Prostate gland (tissue), 2 donors: ENCODE results near the gene ZNF182. TPM values are rescaled to one million over a fixed set of nuclear protein-coding genes. Genes with fewer than 3 reads are reported as not detected.
"Not testable (repeated sequence)": the region's sequence is repeated elsewhere in the genome, so short reads cannot be mapped to it uniquely, and the experiment has no call there.

Experiments
- DNase-seq: peaks from one replicate; pipeline ENCODE4 v3.0.0-alpha.2; 2019; ENCODE audit warnings: low spot score
- H3K27ac ChIP-seq, 2 donors: fragments of 200-600 bp; sonication (generic); 2 replicates each; pipeline ENCODE4 v1.5.1; 2017 to 2019
- H3K27me3 ChIP-seq: fragments of 200-600 bp; sonication (generic); replicated peaks from 2 replicates; pipeline ENCODE4 v1.5.1; 2019; ENCODE audit not compliant: insufficient read depth
- H3K36me3 ChIP-seq, 2 donors: fragments of 200-600 bp; sonication (generic); 1 replicate in 1 of 2; 2 replicates in 1 of 2; pipeline versions ENCODE4 v1.5.1 to v1.8.1; 2017 to 2019
- H3K4me1 ChIP-seq: fragments of 200-600 bp; sonication (generic); replicated peaks from 2 replicates; pipeline ENCODE4 v1.5.1; 2019
- H3K4me3 ChIP-seq, 2 donors: fragments of 200-600 bp; sonication (generic); 2 replicates each; pipeline ENCODE4 v1.5.1; 2017 to 2019
- H3K9me3 ChIP-seq: fragments of 200-600 bp; sonication (generic); 2 replicates; pipeline ENCODE4 v1.5.1; 2017
- POLR2A ChIP-seq: fragments of 450-650 bp; IDR thresholded peaks from one replicate; pipeline ENCODE4 v1.6.1; 2016; ENCODE audit warnings: antibody characterized with exemption, mild to moderate bottlenecking
- POLR2AphosphoS5 ChIP-seq: sonication (generic); formaldehyde crosslinking; IDR thresholded peaks from one replicate; pipeline ENCODE4 v1.6.1; 2017; ENCODE audit warnings: antibody characterized with exemption
- WGBS: methylation state at CpG from one replicate; pipeline ENCODE4 v1.1.5; 2018; 5-methylcytosine and 5-hydroxymethylcytosine counted together
- intact Hi-C: fragments of 100-400 bp; cut with DNase I; formaldehyde crosslinking; loops from one replicate; pipeline ENCODE4 v1.14.2; 2022
- total RNA-seq, 2 donors: library from RNA; depleted of rRNA; stranded (reverse); fragments of >200 nt; gene quantifications; one replicate each; pipeline ENCODE4 v1.1.0, GENCODE V29; 2016
- TF ChIP-seq, protein P1 (sequence below), 4 experiments: fragments of 200-600 bp in 2 of 4; fragments of 450-650 bp in 2 of 4; sonication (generic) in 2 of 4; IDR thresholded peaks; 1 replicate in 3 of 4; 2 replicates in 1 of 4; pipeline ENCODE4 v1.5.1; 2016 to 2019; ENCODE audit warnings: antibody characterized with exemption in 4 of 4, mild to moderate bottlenecking in 2 of 4, moderate library complexity in 2 of 4

The ZNF182 gene
- total RNA-seq, 2 donors from 2014 or later, result 5.6 to 6.5 TPM

DNA sequence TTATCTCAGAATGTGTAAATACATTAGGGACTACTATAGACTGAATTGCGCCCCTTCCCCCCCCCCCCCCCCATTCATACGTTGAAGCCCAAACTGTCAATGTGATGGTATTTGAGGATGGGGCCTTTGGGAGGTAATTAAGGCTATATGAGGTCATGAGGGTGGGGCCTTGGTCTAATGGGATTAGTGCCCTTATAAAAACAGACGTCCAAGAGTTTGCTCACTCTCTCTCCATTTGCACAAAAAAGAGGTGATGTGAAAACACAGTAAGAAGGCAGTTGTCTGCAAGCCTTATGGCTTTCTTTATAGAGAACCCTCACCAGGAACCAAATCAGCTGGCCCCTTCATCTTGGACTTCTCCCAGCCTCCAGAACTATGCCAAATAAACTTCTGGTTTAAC, 18.3 kb upstream of the ZNF182 start:
- DNase-seq, result no peak
- H3K27ac ChIP-seq, result peak overlapping the region in 1 of 2 donors; percentile 87
- no peak overlapping the region for H3K4me3 ChIP-seq
- no peaks in the 10 kb centered on the region for H3K4me1 ChIP-seq
- WGBS, result 69% methylated on average over 3 of the region's 3 CpGs
- H3K36me3 ChIP-seq, result no peaks in the 10 kb centered on the region
- intact Hi-C loops, result no loop called here
- H3K9me3 ChIP-seq, result no peaks in the 10 kb centered on the region
- no peaks in the 10 kb centered on the region for H3K27me3 ChIP-seq
- TF ChIP-seq, protein P1, sequence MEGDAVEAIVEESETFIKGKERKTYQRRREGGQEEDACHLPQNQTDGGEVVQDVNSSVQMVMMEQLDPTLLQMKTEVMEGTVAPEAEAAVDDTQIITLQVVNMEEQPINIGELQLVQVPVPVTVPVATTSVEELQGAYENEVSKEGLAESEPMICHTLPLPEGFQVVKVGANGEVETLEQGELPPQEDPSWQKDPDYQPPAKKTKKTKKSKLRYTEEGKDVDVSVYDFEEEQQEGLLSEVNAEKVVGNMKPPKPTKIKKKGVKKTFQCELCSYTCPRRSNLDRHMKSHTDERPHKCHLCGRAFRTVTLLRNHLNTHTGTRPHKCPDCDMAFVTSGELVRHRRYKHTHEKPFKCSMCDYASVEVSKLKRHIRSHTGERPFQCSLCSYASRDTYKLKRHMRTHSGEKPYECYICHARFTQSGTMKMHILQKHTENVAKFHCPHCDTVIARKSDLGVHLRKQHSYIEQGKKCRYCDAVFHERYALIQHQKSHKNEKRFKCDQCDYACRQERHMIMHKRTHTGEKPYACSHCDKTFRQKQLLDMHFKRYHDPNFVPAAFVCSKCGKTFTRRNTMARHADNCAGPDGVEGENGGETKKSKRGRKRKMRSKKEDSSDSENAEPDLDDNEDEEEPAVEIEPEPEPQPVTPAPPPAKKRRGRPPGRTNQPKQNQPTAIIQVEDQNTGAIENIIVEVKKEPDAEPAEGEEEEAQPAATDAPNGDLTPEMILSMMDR (IDR thresholded peaks at IDR 0.05), result no peak
- TF ChIP-seq POLR2AphosphoS5 (no peak), POLR2A (no peak)

DNA sequence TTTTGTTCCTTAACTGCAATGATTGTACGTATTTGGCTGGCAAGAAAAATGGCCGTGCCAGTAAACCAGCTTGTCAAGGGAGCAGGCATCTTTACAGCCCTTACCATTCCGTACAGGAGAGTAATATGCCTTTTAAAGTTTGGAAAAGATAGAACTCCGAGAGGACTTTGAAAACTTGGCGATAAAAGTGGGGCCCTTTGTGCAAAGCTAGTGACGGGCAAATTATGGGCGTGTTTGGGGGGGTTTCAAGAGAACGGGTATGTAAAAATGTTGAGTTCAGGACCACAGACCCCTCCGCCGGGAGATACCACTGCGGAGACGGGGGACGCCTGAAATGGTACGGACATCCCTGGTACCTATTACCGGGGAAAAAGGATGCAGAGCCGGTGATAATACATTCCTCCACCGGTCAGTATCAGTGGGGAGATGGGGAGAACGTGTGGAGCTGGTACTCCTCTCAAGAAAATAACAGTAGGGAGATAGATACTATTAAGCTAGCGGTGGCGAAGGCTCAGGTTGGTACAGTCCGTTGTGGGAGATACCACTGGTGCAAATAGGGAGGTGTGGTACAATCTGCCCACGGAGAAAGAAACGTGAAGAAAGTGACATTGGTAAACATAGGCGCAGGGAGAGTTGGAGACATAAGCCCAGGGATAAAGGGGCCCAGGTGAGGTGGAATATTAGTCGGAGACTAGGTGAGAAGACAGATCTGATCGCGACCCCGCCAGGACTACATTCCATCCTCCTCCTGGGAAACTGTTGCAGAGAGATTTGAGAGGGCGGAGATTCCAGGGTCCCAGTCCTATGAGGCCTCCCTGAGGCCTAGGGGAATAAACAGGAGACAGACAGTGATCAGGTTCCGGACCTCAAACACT, 17.5 kb upstream of the ZNF182 start:
- peak; percentile 50 for DNase-seq

DNA sequence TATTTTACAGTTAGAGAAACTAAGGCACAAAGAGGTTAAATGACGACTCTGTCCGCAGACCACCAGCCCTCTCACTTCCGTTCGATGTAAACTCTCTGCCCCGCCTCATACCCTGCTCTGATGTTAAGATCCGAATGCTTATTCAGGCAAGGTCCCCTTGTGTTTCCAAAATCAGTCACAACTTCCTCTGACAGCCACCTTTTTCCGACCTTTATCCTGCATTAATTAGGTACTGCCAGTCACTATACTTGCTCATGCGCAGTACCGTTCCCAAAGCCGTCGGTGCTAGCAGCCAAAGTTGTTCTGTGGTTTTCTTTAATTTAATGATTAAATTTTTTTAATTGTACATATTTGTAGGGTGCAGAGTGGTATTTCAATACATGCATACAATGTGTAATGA, 16.7 kb upstream of the ZNF182 start:
- intact Hi-C loops, result not testable (repeated sequence)

More for the DNA sequence above, 17.5 kb upstream of the ZNF182 start:
- H3K27me3 ChIP-seq, result no peaks in the 10 kb centered on the region
- intact Hi-C loops, result no loop called here
- H3K4me3 ChIP-seq, result peak overlapping the region; percentile 31 to 39
- H3K4me1 ChIP-seq, result no peaks in the 10 kb centered on the region
- H3K36me3 ChIP-seq, result no peaks in the 10 kb centered on the region
- TF ChIP-seq POLR2AphosphoS5 (peak; percentile 18), POLR2A (no peak)
- under 1% methylated on average over 30 of the region's 30 CpGs for WGBS
- peak overlapping the region; percentile 84 to 87 for H3K27ac ChIP-seq
- H3K9me3 ChIP-seq, result no peaks in the 10 kb centered on the region

DNA sequence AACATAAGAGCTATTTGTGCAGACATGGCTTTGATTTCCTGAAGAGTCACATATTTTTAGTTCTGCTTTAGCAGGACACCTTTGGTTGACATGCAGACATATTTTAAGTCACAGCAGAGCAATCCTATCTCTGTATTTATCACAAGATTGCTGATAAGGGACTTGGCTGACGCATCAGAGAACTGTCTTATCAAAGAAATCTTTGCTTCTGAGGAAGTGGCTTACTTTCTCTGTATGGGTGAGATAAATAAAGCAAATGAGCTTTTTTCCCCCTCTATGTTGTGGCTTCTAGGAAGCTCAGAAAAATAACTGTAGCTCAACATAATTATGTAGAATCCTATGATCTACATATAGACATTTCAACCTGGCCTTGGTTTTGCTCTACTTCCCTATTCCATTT, 16.1 kb upstream of the ZNF182 start:
- H3K27me3 ChIP-seq, intact Hi-C loops, DNase-seq, H3K27ac ChIP-seq, H3K36me3 ChIP-seq, H3K9me3 ChIP-seq, H3K4me3 ChIP-seq, H3K4me1 ChIP-seq: not testable (repeated sequence)
- no CpG with 5 or more reads among the region's 1 CpG for WGBS

More for the DNA sequence above, 16.7 kb upstream of the ZNF182 start:
- H3K4me3 ChIP-seq, DNase-seq, H3K4me1 ChIP-seq, H3K27ac ChIP-seq, H3K27me3 ChIP-seq, H3K36me3 ChIP-seq, H3K9me3 ChIP-seq: not testable (repeated sequence)
- 88% methylated on average over 5 of the region's 11 CpGs for WGBS

DNA sequence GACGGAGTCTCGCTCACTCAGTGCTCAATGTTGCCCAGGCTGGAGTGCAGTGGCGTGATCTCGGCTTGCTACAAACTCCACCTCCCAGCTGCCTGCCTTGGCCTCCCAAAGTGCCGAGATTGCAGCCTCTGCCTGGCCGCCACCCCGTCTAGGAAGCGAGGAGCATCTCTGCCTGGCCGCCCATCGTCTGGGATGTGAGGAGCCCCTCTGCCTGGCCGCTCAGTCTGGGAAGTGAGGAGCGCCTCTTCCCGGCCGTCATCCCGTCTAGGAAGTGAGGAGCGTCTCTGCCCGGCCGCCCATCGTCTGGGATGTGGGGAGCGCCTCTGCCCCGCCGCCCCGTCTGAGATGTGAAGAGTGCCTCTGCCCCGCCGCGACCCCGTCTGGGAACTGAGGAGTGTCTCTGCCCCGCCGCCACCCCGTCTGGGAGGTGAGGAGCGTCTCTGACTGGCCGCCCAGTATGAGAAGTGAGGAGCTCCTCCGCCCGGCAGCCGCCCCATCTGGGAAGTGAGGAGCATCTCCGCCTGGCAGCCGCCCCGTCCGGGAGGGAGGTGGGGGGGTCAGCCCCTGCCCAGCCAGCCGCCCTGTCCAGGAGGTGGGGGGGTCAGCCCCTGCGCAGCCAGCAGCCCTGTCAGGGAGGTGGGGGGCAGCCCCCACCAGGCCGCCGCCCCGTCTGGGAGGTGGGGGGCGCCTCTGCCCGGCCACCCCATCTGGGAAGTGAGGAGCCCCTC, 13.0 kb upstream of the ZNF182 start:
- H3K9me3 ChIP-seq, DNase-seq, H3K4me1 ChIP-seq, H3K27me3 ChIP-seq, H3K4me3 ChIP-seq, H3K36me3 ChIP-seq, H3K27ac ChIP-seq, intact Hi-C loops: not testable (repeated sequence)
- over 99% methylated on average over 17 of the region's 46 CpGs for WGBS

DNA sequence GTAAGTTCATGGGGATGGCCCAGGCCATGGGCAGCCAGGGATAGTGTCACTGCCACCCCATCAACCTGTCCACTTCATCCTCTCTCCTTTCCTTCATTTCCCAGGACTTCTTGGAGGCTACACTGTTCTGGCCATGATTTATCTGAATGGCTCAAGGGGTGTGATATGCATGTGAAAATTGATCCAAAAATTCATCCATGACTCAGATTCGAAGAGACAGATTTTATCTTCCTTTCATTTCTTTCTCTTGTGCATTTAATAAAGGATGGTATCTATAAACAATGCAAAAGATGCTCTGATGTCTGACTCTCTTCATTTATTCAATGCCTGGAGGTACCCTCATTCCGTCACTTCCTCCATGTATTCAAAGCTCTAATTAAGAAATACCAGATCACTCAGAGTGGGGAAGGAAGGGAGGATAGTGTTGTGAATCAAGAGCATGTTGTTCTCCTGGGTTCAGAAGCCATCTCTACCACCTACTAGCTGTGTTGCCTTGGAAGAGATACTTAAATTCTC, 5.7 kb upstream of the ZNF182 start:
- H3K9me3 ChIP-seq, intact Hi-C loops, H3K4me3 ChIP-seq, H3K4me1 ChIP-seq, H3K36me3 ChIP-seq, H3K27me3 ChIP-seq, H3K27ac ChIP-seq, DNase-seq: not testable (repeated sequence)
- WGBS, result no CpG with 5 or more reads among the region's 2 CpGs

DNA sequence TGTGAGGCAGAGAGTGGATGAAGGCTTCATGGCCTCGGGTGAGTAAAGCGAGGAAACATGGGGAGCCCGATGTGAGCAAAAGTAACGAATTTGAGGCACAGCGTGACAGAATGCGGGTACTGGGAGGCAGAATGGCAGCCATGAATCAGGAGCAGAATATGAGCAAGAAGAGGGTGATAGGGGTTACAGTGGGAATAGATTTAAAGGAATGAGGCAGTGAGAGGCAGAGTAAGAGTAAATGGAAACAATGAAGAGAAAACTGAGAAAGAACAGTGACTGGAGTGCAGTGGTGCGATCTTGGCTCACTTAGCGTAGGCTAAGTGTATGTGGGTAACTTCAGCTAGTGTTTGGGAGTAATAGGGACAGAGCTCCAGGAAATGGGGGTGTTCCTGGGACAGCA, 2.9 kb upstream of the ZNF182 start, which contains the start of gene SPACA5:
Gene SPACA5 (plus strand): TSS at position 301 of the 400 bp plus-strand sequence. CDS start 815 bp downstream, outside the sequence.
- DNase-seq, H3K4me3 ChIP-seq, H3K27ac ChIP-seq, H3K9me3 ChIP-seq, H3K36me3 ChIP-seq, intact Hi-C loops, H3K4me1 ChIP-seq, H3K27me3 ChIP-seq: not testable (repeated sequence)
- WGBS, result no CpG with 5 or more reads among the region's 8 CpGs
